Omental fat pad (tissue), 4 donors: Measurements from ENCODE around the gene CELF1. TPM values are rescaled to one million over a fixed set of nuclear protein-coding genes. Genes with fewer than 3 reads are reported as not detected.

ENCODE experiments used
- ATAC-seq: fragments of 150-250 bp; one replicate; pipeline ENCODE4 v1.9.1; 2016; ENCODE audit warnings: mild to moderate bottlenecking, moderate library complexity; ENCODE audit not compliant: low FRiP score
- DNase-seq: peaks from one replicate; pipeline ENCODE4 v3.0.0-alpha.2; 2019; ENCODE audit warnings: low spot score
- total RNA-seq, 4 donors: library from RNA; depleted of rRNA; stranded (reverse); fragments of >200 nt; gene quantifications; one replicate each; pipeline ENCODE4 v1.1.0, GENCODE V29; 2016
- TF ChIP-seq, protein P1 (sequence below), 3 donors: fragments of 450-650 bp; IDR thresholded peaks; one replicate each; pipeline ENCODE4 v1.5.1; 2016 to 2017; ENCODE audit warnings: antibody characterized with exemption in 3 of 3, mild to moderate bottlenecking in 3 of 3, moderate library complexity in 2 of 3

CELF1 gene
- total RNA-seq, 4 donors from 2014 or later, result 90.3 to 126 (median 110) TPM

DNA sequence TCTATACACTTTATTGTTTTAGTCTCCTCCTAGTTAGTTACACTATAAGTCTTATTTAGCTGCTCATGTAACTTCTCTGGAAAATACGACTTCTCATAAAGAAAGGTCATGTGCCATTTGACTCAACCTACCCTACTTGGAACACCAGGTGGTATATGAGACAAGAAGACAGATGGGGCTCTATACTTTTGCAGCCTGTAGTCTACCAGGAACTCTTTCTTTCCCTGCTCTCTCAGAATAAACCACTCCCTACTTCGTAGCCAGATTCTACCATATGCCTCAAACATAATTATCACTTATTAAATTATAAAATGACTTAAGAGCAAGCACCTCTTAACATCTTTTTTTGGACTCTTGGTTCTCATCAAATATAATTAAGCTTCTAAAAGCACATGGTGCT lies 65.5 kb downstream of the CELF1 start:
- DNase-seq (no peak), ATAC-seq (no peak)
- TF ChIP-seq, protein P1, sequence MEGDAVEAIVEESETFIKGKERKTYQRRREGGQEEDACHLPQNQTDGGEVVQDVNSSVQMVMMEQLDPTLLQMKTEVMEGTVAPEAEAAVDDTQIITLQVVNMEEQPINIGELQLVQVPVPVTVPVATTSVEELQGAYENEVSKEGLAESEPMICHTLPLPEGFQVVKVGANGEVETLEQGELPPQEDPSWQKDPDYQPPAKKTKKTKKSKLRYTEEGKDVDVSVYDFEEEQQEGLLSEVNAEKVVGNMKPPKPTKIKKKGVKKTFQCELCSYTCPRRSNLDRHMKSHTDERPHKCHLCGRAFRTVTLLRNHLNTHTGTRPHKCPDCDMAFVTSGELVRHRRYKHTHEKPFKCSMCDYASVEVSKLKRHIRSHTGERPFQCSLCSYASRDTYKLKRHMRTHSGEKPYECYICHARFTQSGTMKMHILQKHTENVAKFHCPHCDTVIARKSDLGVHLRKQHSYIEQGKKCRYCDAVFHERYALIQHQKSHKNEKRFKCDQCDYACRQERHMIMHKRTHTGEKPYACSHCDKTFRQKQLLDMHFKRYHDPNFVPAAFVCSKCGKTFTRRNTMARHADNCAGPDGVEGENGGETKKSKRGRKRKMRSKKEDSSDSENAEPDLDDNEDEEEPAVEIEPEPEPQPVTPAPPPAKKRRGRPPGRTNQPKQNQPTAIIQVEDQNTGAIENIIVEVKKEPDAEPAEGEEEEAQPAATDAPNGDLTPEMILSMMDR (IDR thresholded peaks at IDR 0.05), result no peak

GRCh38 chr11:47485107-47485506 lies 67.8 kb downstream of the CELF1 start:
- ATAC-seq, result no peak
- no peak for DNase-seq
- TF ChIP-seq, protein P1 (IDR thresholded peaks at IDR 0.05), result no peak

DNA sequence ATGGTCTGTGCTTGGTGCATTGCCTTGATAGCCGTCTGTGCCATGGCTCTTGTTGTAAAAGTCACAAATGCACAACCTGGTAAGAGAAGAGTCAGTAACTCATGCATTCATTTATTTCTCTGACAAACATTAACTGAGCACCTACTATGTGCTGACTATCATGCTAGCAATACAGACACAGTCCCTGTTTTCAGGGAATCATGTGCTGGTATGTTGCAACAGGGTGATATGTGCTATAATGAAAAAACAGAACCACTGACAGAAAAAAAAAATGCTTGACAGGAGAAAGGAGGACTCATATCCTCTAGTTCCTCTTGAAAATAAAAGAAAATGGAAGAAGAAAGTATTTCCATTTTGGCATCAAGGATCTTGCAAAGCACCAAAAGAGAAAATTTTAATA lies 69.5 kb downstream of the CELF1 start:
- DNase-seq, result no peak
- TF ChIP-seq, protein P1 (IDR thresholded peaks at IDR 0.05), result no peak
- no peak for ATAC-seq

DNA sequence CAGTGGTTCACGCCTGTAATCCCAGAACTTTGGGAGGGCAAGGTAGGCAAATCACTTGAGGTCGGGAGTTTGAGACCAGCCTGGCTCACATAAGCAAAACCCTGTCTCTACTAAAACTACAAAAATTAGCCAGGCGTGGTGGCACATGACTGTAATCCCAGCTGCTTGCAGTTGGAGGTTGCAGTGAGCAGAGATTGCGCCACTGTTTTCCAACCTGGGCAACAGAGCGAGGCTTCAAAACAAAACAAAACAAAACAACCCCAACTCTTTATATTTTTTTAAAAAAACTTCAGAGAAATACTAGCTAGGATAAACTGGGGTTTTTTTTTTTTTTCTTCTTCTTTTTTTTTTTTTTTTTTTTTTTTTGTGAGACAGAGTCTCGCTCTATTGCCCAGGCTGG lies 72.2 kb downstream of the CELF1 start:
- TF ChIP-seq, protein P1 (IDR thresholded peaks at IDR 0.05), result no peak
- ATAC-seq (no peak), DNase-seq (no peak)

GRCh38 chr11:47478651-47479329 lies 74.1 kb downstream of the CELF1 start:
- DNase-seq (no peak), ATAC-seq (no peak)
- TF ChIP-seq, protein P1 (IDR thresholded peaks at IDR 0.05), result no peak

DNA sequence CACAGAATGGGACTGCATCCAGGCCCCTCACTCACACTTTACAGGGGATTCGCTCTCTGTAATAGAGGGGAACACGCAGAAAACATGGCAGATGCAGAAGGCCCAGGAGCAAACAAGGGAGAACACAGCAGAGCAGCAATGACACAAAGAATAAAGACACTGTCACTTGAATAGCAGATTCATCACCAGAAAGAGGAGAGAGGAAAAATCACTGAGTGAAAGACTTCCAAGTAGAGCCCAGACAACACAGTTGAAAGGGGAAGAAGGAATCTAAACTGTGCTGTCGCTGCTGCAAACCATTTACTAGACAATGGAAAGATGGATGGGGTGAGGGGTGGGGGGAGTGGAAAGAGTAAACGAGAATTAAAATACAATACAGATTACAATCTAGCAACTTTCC lies 75.2 kb downstream of the CELF1 start:
- ATAC-seq, result no peak
- DNase-seq, result no peak

GRCh38 chr11:47477323-47477722 lies 75.6 kb downstream of the CELF1 start:
- TF ChIP-seq, protein P1 (IDR thresholded peaks at IDR 0.05), result no peak
- ATAC-seq, result peak; percentile 21

More for the DNA sequence above, 75.2 kb downstream of the CELF1 start:
- TF ChIP-seq, protein P1 (IDR thresholded peaks at IDR 0.05), result no peak

More at GRCh38 chr11:47477323-47477722, 75.6 kb downstream of the CELF1 start:
- DNase-seq, result no peak
